ENCODE data around the gene PIAS1. TPM values are rescaled to one million over a fixed set of nuclear protein-coding genes. Genes with fewer than 3 reads are reported as not detected.

The PIAS1 gene
- total RNA-seq, 1 experiment from 2014 or later: 25.9 TPM

DNA sequence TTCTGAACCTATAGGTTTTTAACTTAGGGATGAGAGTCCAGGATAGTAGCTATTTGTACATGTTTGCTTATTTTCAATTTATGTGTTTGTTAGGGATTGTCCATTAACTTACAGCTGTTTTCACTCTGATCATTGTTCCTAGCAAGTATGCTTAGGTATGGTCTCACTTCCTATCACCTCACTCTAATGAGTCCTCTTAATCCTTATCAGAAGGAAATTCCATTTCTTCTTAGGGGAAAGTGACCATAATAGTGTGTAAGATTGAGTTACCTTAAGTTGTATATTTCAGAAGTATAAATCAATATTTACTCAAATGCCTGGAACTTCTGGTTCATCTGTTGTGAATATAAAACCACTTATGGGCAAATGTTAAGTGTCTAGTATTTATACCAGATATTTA is 53.0 kb downstream of the PIAS1 start:
- 0 out of 4 replicates have a peak, but pooled peaks cover 0 to 10% of the 10 kb centered on the region in 2 experiments for H3K36me3 ChIP-seq (ENCODE audit: control insufficient read depth in 1 of 2, insufficient read depth in 2 of 2, low read length in 2 of 2)
- no peaks in the 10 kb centered on the region for H3K4me1 ChIP-seq (ENCODE audit: control insufficient read depth in 1 of 2, insufficient read depth in 2 of 2, low read length in 2 of 2)
- no peak for DNase-seq (ENCODE audit: low read depth, low spot score)
- ATAC-seq: no peak
- H3K27ac ChIP-seq (ENCODE audit: low read depth, low read length): no peak overlapping the region
- BruUV-seq (replicated peaks): no TSS peak
- TF ChIP-seq, protein P1, sequence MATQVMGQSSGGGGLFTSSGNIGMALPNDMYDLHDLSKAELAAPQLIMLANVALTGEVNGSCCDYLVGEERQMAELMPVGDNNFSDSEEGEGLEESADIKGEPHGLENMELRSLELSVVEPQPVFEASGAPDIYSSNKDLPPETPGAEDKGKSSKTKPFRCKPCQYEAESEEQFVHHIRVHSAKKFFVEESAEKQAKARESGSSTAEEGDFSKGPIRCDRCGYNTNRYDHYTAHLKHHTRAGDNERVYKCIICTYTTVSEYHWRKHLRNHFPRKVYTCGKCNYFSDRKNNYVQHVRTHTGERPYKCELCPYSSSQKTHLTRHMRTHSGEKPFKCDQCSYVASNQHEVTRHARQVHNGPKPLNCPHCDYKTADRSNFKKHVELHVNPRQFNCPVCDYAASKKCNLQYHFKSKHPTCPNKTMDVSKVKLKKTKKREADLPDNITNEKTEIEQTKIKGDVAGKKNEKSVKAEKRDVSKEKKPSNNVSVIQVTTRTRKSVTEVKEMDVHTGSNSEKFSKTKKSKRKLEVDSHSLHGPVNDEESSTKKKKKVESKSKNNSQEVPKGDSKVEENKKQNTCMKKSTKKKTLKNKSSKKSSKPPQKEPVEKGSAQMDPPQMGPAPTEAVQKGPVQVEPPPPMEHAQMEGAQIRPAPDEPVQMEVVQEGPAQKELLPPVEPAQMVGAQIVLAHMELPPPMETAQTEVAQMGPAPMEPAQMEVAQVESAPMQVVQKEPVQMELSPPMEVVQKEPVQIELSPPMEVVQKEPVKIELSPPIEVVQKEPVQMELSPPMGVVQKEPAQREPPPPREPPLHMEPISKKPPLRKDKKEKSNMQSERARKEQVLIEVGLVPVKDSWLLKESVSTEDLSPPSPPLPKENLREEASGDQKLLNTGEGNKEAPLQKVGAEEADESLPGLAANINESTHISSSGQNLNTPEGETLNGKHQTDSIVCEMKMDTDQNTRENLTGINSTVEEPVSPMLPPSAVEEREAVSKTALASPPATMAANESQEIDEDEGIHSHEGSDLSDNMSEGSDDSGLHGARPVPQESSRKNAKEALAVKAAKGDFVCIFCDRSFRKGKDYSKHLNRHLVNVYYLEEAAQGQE (IDR thresholded peaks at IDR 0.05; ENCODE audit: low read depth): no peak
- TF ChIP-seq CBX3 (IDR thresholded peaks at IDR 0.05; ENCODE audit: low read depth): no peak
- no peak for TF ChIP-seq FOSL1 (IDR thresholded peaks at IDR 0.05; ENCODE audit: low read depth)
- TF ChIP-seq, protein P2, sequence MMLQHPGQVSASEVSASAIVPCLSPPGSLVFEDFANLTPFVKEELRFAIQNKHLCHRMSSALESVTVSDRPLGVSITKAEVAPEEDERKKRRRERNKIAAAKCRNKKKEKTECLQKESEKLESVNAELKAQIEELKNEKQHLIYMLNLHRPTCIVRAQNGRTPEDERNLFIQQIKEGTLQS (IDR thresholded peaks at IDR 0.05): no peak
- TF ChIP-seq EZH2 (IDR thresholded peaks at IDR 0.05): no peak
- TF ChIP-seq, protein P3, sequence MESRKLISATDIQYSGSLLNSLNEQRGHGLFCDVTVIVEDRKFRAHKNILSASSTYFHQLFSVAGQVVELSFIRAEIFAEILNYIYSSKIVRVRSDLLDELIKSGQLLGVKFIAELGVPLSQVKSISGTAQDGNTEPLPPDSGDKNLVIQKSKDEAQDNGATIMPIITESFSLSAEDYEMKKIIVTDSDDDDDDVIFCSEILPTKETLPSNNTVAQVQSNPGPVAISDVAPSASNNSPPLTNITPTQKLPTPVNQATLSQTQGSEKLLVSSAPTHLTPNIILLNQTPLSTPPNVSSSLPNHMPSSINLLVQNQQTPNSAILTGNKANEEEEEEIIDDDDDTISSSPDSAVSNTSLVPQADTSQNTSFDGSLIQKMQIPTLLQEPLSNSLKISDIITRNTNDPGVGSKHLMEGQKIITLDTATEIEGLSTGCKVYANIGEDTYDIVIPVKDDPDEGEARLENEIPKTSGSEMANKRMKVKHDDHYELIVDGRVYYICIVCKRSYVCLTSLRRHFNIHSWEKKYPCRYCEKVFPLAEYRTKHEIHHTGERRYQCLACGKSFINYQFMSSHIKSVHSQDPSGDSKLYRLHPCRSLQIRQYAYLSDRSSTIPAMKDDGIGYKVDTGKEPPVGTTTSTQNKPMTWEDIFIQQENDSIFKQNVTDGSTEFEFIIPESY (IDR thresholded peaks at IDR 0.05; ENCODE audit: extremely low read depth, insufficient replicate concordance, low read length): no peak
- TF ChIP-seq ELF1 (IDR thresholded peaks at IDR 0.05; ENCODE audit: borderline replicate concordance, low read depth): no peak
- no peak for TF ChIP-seq RAD21 (IDR thresholded peaks at IDR 0.05; ENCODE audit: low read depth)
- TF ChIP-seq, protein P4, sequence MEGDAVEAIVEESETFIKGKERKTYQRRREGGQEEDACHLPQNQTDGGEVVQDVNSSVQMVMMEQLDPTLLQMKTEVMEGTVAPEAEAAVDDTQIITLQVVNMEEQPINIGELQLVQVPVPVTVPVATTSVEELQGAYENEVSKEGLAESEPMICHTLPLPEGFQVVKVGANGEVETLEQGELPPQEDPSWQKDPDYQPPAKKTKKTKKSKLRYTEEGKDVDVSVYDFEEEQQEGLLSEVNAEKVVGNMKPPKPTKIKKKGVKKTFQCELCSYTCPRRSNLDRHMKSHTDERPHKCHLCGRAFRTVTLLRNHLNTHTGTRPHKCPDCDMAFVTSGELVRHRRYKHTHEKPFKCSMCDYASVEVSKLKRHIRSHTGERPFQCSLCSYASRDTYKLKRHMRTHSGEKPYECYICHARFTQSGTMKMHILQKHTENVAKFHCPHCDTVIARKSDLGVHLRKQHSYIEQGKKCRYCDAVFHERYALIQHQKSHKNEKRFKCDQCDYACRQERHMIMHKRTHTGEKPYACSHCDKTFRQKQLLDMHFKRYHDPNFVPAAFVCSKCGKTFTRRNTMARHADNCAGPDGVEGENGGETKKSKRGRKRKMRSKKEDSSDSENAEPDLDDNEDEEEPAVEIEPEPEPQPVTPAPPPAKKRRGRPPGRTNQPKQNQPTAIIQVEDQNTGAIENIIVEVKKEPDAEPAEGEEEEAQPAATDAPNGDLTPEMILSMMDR (IDR thresholded peaks at IDR 0.05 in 2 of 3, conservative IDR thresholded peaks at IDR 0.05 in 1 of 3; ENCODE audit: borderline replicate concordance in 1 of 3, insufficient read depth in 1 of 3, low read depth in 2 of 3, low read length in 2 of 3): no peak
- TF ChIP-seq SP1 (IDR thresholded peaks at IDR 0.05; ENCODE audit: low read depth): no peak
- TF ChIP-seq TCF7L2 (IDR thresholded peaks at IDR 0.05; ENCODE audit: borderline replicate concordance, extremely low read depth, insufficient read depth, insufficient read length): no peak
- no peak for TF ChIP-seq JUND (IDR thresholded peaks at IDR 0.05)
- TF ChIP-seq POLR2AphosphoS5 (IDR thresholded peaks at IDR 0.05; ENCODE audit: low read depth, low read length): no peak
- TF ChIP-seq POLR2A (IDR thresholded peaks at IDR 0.05; ENCODE audit: borderline replicate concordance, extremely low read depth, insufficient read depth, insufficient read length): no peak
- H3K9me3 ChIP-seq (ENCODE audit: control insufficient read depth in 1 of 2, insufficient read depth in 1 of 2, low read depth in 1 of 2, low read length in 2 of 2): peaks cover 3% of the 10 kb centered on the region in 2 experiments; a peak in 1 of 4 replicates
- CTCF ChIA-PET: no interaction called here
- H4K20me1 ChIP-seq (ENCODE audit: insufficient read depth): no peaks in the 10 kb centered on the region
- H3K9me2 ChIP-seq (ENCODE audit: insufficient read depth): no peaks in the 10 kb centered on the region
- no peak overlapping the region for H3K4me2 ChIP-seq (ENCODE audit: low read length)
- intact Hi-C loops (cut with micrococcal nuclease): no loop called here
- no peak overlapping the region for H2AFZ ChIP-seq (ENCODE audit: low read depth, low read length, poor library complexity, severe bottlenecking)
- H3K9ac ChIP-seq (ENCODE audit: low read length): no peak overlapping the region
- RAD21 ChIA-PET (ENCODE audit: low non-redundant PET in 1 of 2, low total read pairs in 2 of 2, uncharacterized antibody in 2 of 2, unreplicated experiment in 2 of 2): no interaction called here
- H3K79me2 ChIP-seq (ENCODE audit: insufficient read depth, low read length): peaks cover 63% of the 10 kb centered on the region
- H3K4me3 ChIP-seq (replicated peaks in 1 of 2; ENCODE audit: low read depth in 1 of 2, low read length in 2 of 2): no peak overlapping the region
- POLR2A ChIA-PET: no interaction called here
- no peaks in the 10 kb centered on the region for H3K27me3 ChIP-seq (ENCODE audit: insufficient read depth, low read length)

Data from HCT116 (cell line).